A549 treated with GW870086 at 1 μM for 4 hours (cell line): ENCODE data around the gene NR2C2. TPM values are rescaled to one million over a fixed set of nuclear protein-coding genes. Genes with fewer than 3 reads are reported as not detected.

ENCODE experiments used
- total RNA-seq: library from RNA; stranded (reverse); fragments of 200-300 nt; extraction: Qiagen RNA extraction; gene quantifications from 5 replicates; pipeline ENCODE4 v1.2.3, GENCODE V29; 2022; ENCODE audit warnings: low read depth

NR2C2 gene
- 10.0 to 18.1 TPM (median 16.7 TPM) in 5 replicates for total RNA-seq

DNA sequence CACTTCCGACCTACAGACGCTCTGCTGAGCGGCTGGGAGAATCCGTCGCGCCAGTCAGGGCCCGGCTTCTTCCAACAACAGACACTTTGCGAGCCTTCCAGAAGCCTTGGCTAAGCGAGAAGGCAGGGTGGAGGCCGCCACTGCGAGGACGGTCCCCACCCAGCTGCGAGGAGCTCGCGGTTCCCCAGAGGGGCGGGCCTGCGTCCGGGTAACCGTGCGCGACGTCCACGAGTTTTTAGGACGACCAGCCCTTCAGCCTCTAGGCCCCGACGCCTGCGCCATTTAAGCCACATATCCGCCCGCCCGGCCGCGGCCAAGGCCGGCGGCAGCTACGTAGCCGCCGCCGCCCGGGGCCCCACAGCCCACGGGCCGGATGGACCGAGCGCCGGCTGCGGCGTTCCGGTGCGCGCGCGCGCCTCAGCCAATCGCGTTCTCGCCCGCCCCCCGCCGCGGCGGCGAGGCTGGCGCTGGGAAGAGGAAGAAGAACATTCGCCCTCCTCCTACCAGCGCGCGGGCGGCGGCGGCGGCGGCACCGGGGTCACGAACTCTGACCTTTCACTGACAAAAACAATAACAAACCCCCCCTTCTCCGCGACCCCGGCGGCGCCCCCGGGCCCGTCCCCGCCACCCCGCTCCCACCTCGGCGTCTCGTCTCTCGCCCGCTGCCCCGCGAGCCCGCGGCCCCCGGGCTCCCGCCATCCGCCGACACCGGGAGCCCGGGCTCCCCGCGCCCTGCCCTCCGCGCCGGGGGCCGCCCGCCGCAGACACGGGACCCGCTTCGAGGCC is at the start of gene NR2C2:
Gene NR2C2, plus strand, starts transcription at position 484 of the 786 bp plus-strand sequence. CDS start 56,332 bp downstream, outside the sequence.

DNA sequence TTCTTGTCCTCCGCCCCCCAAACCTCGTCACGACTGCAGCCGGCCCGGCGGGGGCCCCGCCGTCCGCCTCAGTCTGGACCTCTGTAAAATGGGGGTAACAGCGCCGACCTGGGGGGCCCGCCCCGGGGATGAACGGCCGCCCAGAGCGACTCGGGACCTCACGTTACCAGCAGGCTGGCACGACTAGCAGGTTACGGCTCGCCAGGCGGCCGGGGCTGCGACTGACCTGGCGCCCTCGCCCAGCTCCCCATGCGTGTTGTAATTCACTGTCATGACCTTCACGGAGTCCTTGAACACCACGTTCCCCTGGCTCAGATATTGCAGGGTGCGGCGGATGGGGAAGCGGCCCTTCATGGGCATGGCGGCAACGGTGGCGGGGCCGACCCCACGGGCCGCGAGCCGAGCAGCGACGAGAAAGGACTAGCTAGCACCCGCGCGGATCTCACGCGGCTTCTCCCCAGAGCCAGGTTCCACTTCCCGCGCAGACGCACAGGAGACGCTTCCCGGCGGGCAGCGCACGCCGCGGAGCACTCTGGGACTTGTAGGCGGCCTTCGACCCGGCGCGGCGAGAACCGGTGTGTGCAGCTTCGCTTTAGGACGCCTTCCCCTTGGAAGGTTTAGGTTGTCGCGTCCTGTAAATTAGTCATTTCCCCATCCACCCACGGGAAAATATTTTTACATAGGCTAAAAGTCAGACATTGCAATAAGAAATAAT is 117.6 kb downstream of the NR2C2 start, which contains the start of gene MRPS25:
Gene MRPS25, minus strand, starts transcription at position 481 of the 715 bp plus-strand sequence. Its CDS starts 121 bp downstream, at position 360.

Other genes with a start within 250 kb of the NR2C2 start
- 0.06 to 0.18 TPM in 2 of 5 replicates, not detected in the others for gene FGD5, start 128.6 kb upstream of the NR2C2 start, total RNA-seq
- 42.7 to 63.6 TPM (median 59.6 TPM) in 5 replicates for gene MRPS25, start 117.7 kb downstream of the NR2C2 start, total RNA-seq
- gene RBSN, start 151.6 kb downstream of the NR2C2 start, total RNA-seq: 7.8 to 11.3 TPM (median 10.5 TPM) in 5 replicates